Muscle layer of colon (tissue), 2 donors: ENCODE measurements around the gene C19orf47.

ENCODE experiments used
- H3K27ac ChIP-seq: one replicate; pipeline ENCODE4 v1.7.0; 2013; ENCODE audit warnings: low read depth, mild to moderate bottlenecking, low read length, moderate library complexity
- H3K27me3 ChIP-seq, 2 donors: one replicate each; pipeline ENCODE4 v1.7.0; 2013; ENCODE audit warnings: low read length in 2 of 2, mild to moderate bottlenecking in 2 of 2; ENCODE audit not compliant: insufficient read depth in 2 of 2, control insufficient read depth in 1 of 2
- H3K36me3 ChIP-seq: one replicate; pipeline ENCODE4 v1.7.0; 2013; ENCODE audit warnings: mild to moderate bottlenecking, low read length; ENCODE audit not compliant: insufficient read depth
- H3K4me1 ChIP-seq: one replicate; pipeline ENCODE4 v1.7.0; 2013; ENCODE audit warnings: mild to moderate bottlenecking, low read length; ENCODE audit not compliant: insufficient read depth
- H3K4me3 ChIP-seq, 2 donors: one replicate each; pipeline ENCODE4 v1.7.0; 2013; ENCODE audit warnings: low read length in 2 of 2, low read depth in 1 of 2, mild to moderate bottlenecking in 1 of 2, moderate library complexity in 1 of 2
- H3K9ac ChIP-seq: one replicate; pipeline ENCODE4 v1.7.0; 2013; ENCODE audit warnings: low read length
- H3K9me3 ChIP-seq: one replicate; pipeline ENCODE4 v1.7.0; 2013; ENCODE audit warnings: mild to moderate bottlenecking, low read length
- donor health status: abdominal sarcoma.
- donor health status: Adenocarcinoma of cecum.

The C19orf47 gene

GRCh38 chr19:40348125-40348913, at the start of gene C19orf47, which contains the start of gene PLD3:
C19orf47 (minus strand) TSS chr19:40348397; CDS start chr19:40341857, 6,540 bp downstream.
PLD3 (plus strand) TSS chr19:40348695; CDS start chr19:40366484, 17,789 bp downstream.
- Histone ChIP-seq H3K36me3 (no peaks in the 10 kb centered on the region), H3K4me3 (peak within 1 kb of the TSS; percentile 40 to 83), H3K4me1 (peaks cover 18% of the 10 kb centered on the region), H3K27me3 (no peaks in the 10 kb centered on the region), H3K9me3 (no peaks in the 10 kb centered on the region), H3K27ac (peak within 1 kb of the TSS; percentile 65), H3K9ac (peak within 1 kb of the TSS; percentile 76)

GRCh38 chr19:40397568-40397906, 49.3 kb upstream of the C19orf47 start:
- H3K4me1 ChIP-seq: no peaks in the 10 kb centered on the region
- no peaks in the 10 kb centered on the region for H3K36me3 ChIP-seq
- no peaks in the 10 kb centered on the region for H3K27me3 ChIP-seq
- H3K9me3 ChIP-seq: no peaks in the 10 kb centered on the region
- no peak overlapping the region for H3K9ac ChIP-seq
- H3K4me3 ChIP-seq: no peak overlapping the region
- no peak overlapping the region for H3K27ac ChIP-seq

GRCh38 chr19:40396886-40397567, 48.8 kb upstream of the C19orf47 start:
- Histone ChIP-seq H3K27me3 (no peaks in the 10 kb centered on the region), H3K9ac (no peak overlapping the region), H3K4me1 (no peaks in the 10 kb centered on the region), H3K4me3 (no peak overlapping the region), H3K9me3 (no peaks in the 10 kb centered on the region), H3K36me3 (no peaks in the 10 kb centered on the region), H3K27ac (no peak overlapping the region)

- H3K9me3 ChIP-seq: no peaks in the 10 kb centered on the region
- H3K4me3 ChIP-seq: no peak overlapping the region
- H3K4me1 ChIP-seq: no peaks in the 10 kb centered on the region
- no peak overlapping the region for H3K27ac ChIP-seq
- no peaks in the 10 kb centered on the region for H3K36me3 ChIP-seq
- no peak overlapping the region for H3K9ac ChIP-seq
- no peaks in the 10 kb centered on the region for H3K27me3 ChIP-seq
These were observed 47.8 kb upstream of the C19orf47 start for GRCh38 chr19:40395956-40396355.

- Histone ChIP-seq H3K27ac (no peak overlapping the region), H3K4me3 (no peak overlapping the region), H3K9ac (no peak overlapping the region), H3K4me1 (no peaks in the 10 kb centered on the region), H3K36me3 (no peaks in the 10 kb centered on the region), H3K27me3 (no peaks in the 10 kb centered on the region), H3K9me3 (no peaks in the 10 kb centered on the region)
These were observed 46.6 kb upstream of the C19orf47 start for GRCh38 chr19:40394816-40395210.

DNA sequence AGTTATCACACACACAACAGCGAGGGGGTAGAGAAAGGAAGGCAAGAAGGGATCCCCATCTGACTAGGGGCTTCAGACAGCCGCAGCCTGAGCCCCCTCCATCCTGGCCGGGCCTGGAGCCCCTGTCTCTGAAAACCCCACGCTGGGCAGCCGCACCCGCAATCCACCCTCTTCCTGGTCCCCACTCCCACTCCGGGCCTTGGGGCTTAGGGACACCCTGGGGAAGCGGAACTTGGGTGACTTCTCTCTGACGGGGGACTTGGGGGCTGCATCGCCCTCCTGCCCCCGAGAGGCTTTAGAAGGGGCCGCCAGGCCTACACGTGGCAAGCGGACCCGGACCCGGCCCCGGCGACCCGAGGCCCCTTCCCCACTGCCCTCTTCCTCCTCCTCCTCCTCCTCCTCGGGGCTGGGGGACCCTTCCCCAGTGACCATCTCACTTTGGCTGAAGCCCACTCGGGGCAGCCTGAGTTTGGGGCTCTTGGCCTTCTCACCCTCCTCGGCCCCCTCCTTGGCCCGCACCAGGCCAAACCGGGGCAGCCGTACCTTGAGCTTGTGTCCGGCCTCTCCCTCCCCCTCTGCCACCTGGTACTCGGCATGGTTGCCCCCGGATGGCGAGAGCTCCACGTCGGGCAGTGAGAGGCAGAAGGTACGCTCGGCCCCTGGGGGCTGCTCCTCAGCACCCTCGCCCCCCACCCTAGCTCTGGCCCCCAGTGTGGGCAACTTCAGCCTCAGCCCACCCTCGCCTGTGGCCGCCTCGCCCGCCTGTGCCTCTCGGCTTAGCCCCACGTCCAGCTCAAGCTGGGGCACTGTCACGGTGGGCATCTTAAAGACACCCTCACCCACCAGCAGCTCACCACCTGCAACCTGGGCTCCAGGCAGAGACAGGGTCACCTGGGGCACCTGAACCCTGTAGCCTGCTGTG, 46.0 kb upstream of the C19orf47 start:
- Histone ChIP-seq H3K36me3 (no peaks in the 10 kb centered on the region), H3K9me3 (no peaks in the 10 kb centered on the region), H3K27ac (no peak overlapping the region), H3K9ac (no peak overlapping the region), H3K27me3 (no peaks in the 10 kb centered on the region), H3K4me1 (no peaks in the 10 kb centered on the region), H3K4me3 (no peak overlapping the region)

- no peak overlapping the region for H3K4me3 ChIP-seq
- H3K4me1 ChIP-seq: no peaks in the 10 kb centered on the region
- no peak overlapping the region for H3K9ac ChIP-seq
- H3K9me3 ChIP-seq: no peaks in the 10 kb centered on the region
- H3K27ac ChIP-seq: no peak overlapping the region
- no peaks in the 10 kb centered on the region for H3K36me3 ChIP-seq
- H3K27me3 ChIP-seq: no peaks in the 10 kb centered on the region
These were observed 44.8 kb upstream of the C19orf47 start for GRCh38 chr19:40392894-40393517.

DNA sequence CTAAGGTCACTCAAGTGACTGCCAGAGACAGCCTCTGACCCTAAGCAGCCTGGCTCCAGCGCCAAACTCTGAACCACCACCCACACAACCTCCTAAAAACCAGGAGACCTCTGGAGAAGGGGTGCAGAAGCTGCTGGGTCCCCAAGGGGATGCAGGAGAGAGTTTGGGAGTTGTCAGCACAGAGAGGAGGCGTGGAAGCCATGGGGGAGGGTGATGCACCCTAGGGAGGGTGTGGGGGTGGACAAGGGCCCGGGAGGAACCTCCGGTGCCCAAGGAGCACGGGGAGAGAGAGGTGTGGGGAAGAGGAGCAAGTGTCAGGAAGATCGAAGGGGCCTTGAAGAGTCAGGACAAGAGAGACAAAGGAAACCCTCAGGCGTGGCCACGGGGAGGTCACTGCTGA, 43.9 kb upstream of the C19orf47 start:
- no peak overlapping the region for H3K9ac ChIP-seq
- H3K4me1 ChIP-seq: no peaks in the 10 kb centered on the region
- no peaks in the 10 kb centered on the region for H3K36me3 ChIP-seq
- no peak overlapping the region for H3K27ac ChIP-seq
- H3K9me3 ChIP-seq: no peaks in the 10 kb centered on the region
- no peaks in the 10 kb centered on the region for H3K27me3 ChIP-seq
- H3K4me3 ChIP-seq: no peak overlapping the region

- Histone ChIP-seq H3K4me1 (no peaks in the 10 kb centered on the region), H3K4me3 (no peak within 1 kb of the TSS), H3K27me3 (no peaks in the 10 kb centered on the region), H3K36me3 (no peaks in the 10 kb centered on the region), H3K27ac (no peak within 1 kb of the TSS), H3K9ac (no peak within 1 kb of the TSS), H3K9me3 (no peaks in the 10 kb centered on the region)
These were observed 42.0 kb upstream of the C19orf47 start, which contains the start of gene HIPK4 for GRCh38 chr19:40390084-40390742. HIPK4 (minus strand) TSS chr19:40390181; CDS start chr19:40389902, 279 bp downstream.

DNA sequence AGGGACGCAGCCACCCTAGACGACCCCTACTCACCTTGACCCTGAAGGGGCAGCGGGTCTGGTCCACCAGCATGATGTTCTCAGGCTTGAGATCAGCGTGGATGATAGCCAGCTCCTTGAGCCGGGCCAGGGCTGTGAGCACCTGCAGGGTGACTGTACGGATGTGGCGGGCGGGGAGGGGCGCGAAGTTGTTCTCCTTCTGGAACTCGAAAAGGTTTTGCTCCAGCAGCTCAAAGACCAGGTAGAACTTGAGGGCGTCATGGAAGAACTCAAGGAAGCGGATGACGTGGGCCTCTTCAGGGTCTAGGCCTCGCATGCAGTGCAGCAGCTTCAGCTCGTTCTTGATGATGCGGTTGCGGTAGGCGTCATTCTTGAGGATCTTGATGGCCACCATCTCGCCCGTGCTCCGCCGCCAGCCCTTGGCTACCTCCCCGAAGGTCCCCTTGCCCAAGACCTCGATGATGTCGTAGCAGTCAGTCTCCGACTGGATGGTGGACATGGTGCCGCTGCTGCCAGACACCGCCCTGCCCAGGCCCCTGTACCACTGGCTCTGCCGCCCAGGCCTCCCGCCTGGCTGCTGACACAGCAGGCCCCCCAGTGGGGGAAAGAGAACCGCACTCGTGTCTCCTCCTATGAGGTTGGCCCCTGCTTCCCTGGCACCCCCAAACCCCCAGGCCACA, 41.3 kb upstream of the C19orf47 start:
- no peaks in the 10 kb centered on the region for H3K27me3 ChIP-seq
- H3K27ac ChIP-seq: no peak overlapping the region
- H3K4me3 ChIP-seq: no peak overlapping the region
- H3K36me3 ChIP-seq: no peaks in the 10 kb centered on the region
- H3K4me1 ChIP-seq: no peaks in the 10 kb centered on the region
- H3K9me3 ChIP-seq: no peaks in the 10 kb centered on the region
- no peak overlapping the region for H3K9ac ChIP-seq
